Measurements from ENCODE around the gene CATSPER4.

The CATSPER4 gene

GRCh38 chr1:26187882-26188281 is 2.5 kb upstream of the CATSPER4 start:
- CTCF ChIA-PET, result interaction anchor here (1.2 kb wide), 1 partner anchor 12 kb away, joined by 5 read pairs; no protein-coding TSS in a partner anchor
- POLR2A ChIA-PET, result interaction anchor here (1.0 kb wide), 1 partner anchor 16 kb away, joined by 9 read pairs; the partner anchor contains the start of gene ZNF593OS
- Histone ChIP-seq H3K4me3 (ENCODE audit: low read depth, low read length) (no peak overlapping the region), H3K27ac (ENCODE audit: extremely low read depth, low read depth, low read length) (no peak overlapping the region), H3K9me3 (ENCODE audit: control insufficient read depth, insufficient read depth, low read depth, low read length) (no peaks in the 10 kb centered on the region), H3K36me3 (ENCODE audit: control insufficient read depth in 2 of 2, insufficient read depth in 1 of 2, low read length in 2 of 2) (no peaks in the 10 kb centered on the region), H3K4me1 (ENCODE audit: control insufficient read depth, insufficient read depth, low read length) (no peaks in the 10 kb centered on the region)
- TF ChIP-seq ZNF510 (tag by site-specific recombination; IDR thresholded peaks at IDR 0.05; ENCODE audit: insufficient replicate concordance) (no peak), ZNF843 (tag by site-specific recombination; IDR thresholded peaks at IDR 0.05) (no peak), ZBTB21 (tag by site-specific recombination; IDR thresholded peaks at IDR 0.05) (no peak), ZNF366 (tag by site-specific recombination; conservative IDR thresholded peaks at IDR 0.05) (no peak), ZNF138 (tag by site-specific recombination; IDR thresholded peaks at IDR 0.05; ENCODE audit: borderline replicate concordance) (no peak), ZFP41 (tag by site-specific recombination; IDR thresholded peaks at IDR 0.05; ENCODE audit: borderline replicate concordance) (no peak), GLIS1 (tag by site-specific recombination; IDR thresholded peaks at IDR 0.05) (no peak), PATZ1 (tag by site-specific recombination; IDR thresholded peaks at IDR 0.05) (no peak), ZIC2 (tag by site-specific recombination; IDR thresholded peaks at IDR 0.05) (no peak), ZXDB (tag by site-specific recombination; IDR thresholded peaks at IDR 0.05) (no peak), ZNF426 (tag by site-specific recombination; IDR thresholded peaks at IDR 0.05) (no peak), ZNF350 (tag by site-specific recombination; IDR thresholded peaks at IDR 0.05) (no peak)

GRCh38 chr1:26188477-26188876 is 1.9 kb upstream of the CATSPER4 start:
- no peak overlapping the region for H3K27ac ChIP-seq (ENCODE audit: extremely low read depth, low read depth, low read length)
- H3K36me3 ChIP-seq (ENCODE audit: control insufficient read depth in 2 of 2, insufficient read depth in 1 of 2, low read length in 2 of 2), result no peaks in the 10 kb centered on the region
- H3K9me3 ChIP-seq (ENCODE audit: control insufficient read depth, insufficient read depth, low read depth, low read length), result no peaks in the 10 kb centered on the region
- ChIA-PET POLR2A (interaction anchor here (2.7 kb wide), 1 partner anchor 46 kb away, joined by 16 read pairs; the partner anchor contains the start of gene CEP85), CTCF (interaction anchor here (0.6 to 4.1 kb wide), 4 partner anchors 12 to 203 kb away, joined by 3 to 32 read pairs (median 4); partner anchors contain the start of gene CEP85)
- no peak overlapping the region for H3K4me3 ChIP-seq (ENCODE audit: low read depth, low read length)
- peak; percentile 69; the same call in 1 of the 2 replicates for TF ChIP-seq EGR2 (tag by site-specific recombination; IDR thresholded peaks at IDR 0.05; ENCODE audit: low read depth)
- TF ChIP-seq ZNF423 (tag by site-specific recombination; IDR thresholded peaks at IDR 0.05), result no peak
- peak; percentile 70 for TF ChIP-seq ZFHX2 (tag by site-specific recombination; conservative IDR thresholded peaks at IDR 0.05)
- H3K4me1 ChIP-seq (ENCODE audit: control insufficient read depth, insufficient read depth, low read length), result no peaks in the 10 kb centered on the region

GRCh38 chr1:26189331-26189730 is 1.1 kb upstream of the CATSPER4 start:
- POLR2A ChIA-PET, result interaction anchor here (2.7 kb wide), 1 partner anchor 45 kb away, joined by 16 read pairs; the partner anchor contains the start of gene CEP85
- no peak overlapping the region for H3K27ac ChIP-seq (ENCODE audit: extremely low read depth, low read depth, low read length)
- no peaks in the 10 kb centered on the region for H3K36me3 ChIP-seq (ENCODE audit: control insufficient read depth in 2 of 2, insufficient read depth in 1 of 2, low read length in 2 of 2)
- TF ChIP-seq BCL11B (tag by site-specific recombination; IDR thresholded peaks at IDR 0.05; ENCODE audit: low read depth) (peak; percentile 99), BCL11A (tag by site-specific recombination; IDR thresholded peaks at IDR 0.05; ENCODE audit: low read depth) (peak; percentile 99), PATZ1 (tag by site-specific recombination; IDR thresholded peaks at IDR 0.05) (no peak), ZBTB6 (tag by site-specific recombination; IDR thresholded peaks at IDR 0.05) (peak; percentile 25; the same call in 1 of the 2 replicates), ZBTB10 (tag by site-specific recombination; IDR thresholded peaks at IDR 0.05) (0 out of 2 replicates have a peak, but pooled peaks have one; percentile 24), ZNF623 (tag by site-specific recombination; IDR thresholded peaks at IDR 0.05) (no peak)
- no peaks in the 10 kb centered on the region for H3K4me1 ChIP-seq (ENCODE audit: control insufficient read depth, insufficient read depth, low read length)
- H3K9me3 ChIP-seq (ENCODE audit: control insufficient read depth, insufficient read depth, low read depth, low read length), result no peaks in the 10 kb centered on the region
- H3K4me3 ChIP-seq (ENCODE audit: low read depth, low read length), result no peak overlapping the region
- CTCF ChIA-PET, result interaction anchor here (0.6 to 4.1 kb wide), 12 partner anchors 16 to 202 kb away, joined by 3 to 32 read pairs (median 4); partner anchors contain the start of genes CD52, CEP85, SH3BGRL3 and ZNF593

All from HEK293 (cell line).